Raji (cell line): ENCODE data around the gene LMAN1.

Experiments
- POLR2A ChIP-seq: IDR thresholded peaks from 2 replicates; pipeline ENCODE4 v1.6.1; 2011; ENCODE audit warnings: low read depth, low read length, control low read depth; ENCODE audit not compliant: insufficient read depth

The LMAN1 gene

DNA sequence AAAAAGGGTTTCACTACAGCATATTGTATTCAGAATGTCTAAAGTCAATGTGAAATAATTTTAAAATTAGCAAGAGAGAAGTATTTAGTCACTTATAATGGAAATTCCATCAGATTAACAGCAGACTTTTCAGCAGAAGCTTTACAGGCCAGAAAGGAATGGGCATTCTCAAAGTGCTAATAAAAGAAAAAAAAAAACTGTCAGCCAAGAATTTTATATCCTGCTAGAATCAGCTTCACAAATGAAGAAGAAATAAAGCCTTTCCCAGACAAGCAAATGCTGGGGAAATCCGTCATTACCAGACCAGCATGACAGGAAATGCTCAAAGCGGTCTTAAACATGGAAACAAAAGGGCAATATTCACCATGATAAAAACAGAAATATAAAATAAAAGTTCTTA is 18.8 kb downstream of the LMAN1 start:
- no peak for TF ChIP-seq POLR2A

GRCh38 chr18:59332986-59333385 is 26.1 kb downstream of the LMAN1 start:
- no peak for TF ChIP-seq POLR2A

GRCh38 chr18:59328683-59329082 is 30.4 kb downstream of the LMAN1 start:
- TF ChIP-seq POLR2A = no peak

DNA sequence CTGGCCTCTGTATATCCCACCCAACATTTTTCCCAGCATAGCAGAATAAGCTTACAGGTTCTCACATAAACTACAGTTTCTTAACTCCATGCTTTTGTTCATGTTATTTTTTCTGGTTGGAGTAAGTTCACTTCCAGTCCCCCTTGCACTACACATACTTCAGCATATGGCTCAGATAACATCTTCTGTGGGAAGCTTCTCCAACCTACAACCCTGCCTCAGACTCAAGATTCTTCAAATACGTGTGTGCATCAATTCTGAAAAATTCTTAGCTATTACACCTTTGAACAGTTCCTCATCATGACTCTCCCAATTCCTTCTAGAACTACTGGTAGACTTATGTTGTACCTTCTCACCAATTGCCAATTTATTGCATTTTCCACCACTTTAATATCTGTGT is 33.1 kb downstream of the LMAN1 start:
- TF ChIP-seq POLR2A = no peak

DNA sequence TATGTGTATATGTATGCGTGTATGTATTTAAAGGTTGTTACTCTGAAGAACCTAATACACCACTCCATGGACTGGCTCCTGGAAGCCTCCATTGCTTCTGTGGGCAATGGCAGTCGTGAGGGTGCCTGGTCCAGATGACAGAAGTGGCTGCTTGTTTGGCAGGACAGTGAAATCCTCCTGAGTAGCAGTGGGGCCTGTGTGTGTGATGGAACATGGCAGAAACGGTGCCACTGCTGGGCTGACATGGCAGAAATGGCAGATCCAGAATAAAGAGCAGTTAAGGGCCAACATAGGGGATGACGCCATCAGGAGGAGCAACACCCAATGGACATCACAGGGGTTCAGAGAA is 34.5 kb downstream of the LMAN1 start:
- TF ChIP-seq POLR2A = no peak

DNA sequence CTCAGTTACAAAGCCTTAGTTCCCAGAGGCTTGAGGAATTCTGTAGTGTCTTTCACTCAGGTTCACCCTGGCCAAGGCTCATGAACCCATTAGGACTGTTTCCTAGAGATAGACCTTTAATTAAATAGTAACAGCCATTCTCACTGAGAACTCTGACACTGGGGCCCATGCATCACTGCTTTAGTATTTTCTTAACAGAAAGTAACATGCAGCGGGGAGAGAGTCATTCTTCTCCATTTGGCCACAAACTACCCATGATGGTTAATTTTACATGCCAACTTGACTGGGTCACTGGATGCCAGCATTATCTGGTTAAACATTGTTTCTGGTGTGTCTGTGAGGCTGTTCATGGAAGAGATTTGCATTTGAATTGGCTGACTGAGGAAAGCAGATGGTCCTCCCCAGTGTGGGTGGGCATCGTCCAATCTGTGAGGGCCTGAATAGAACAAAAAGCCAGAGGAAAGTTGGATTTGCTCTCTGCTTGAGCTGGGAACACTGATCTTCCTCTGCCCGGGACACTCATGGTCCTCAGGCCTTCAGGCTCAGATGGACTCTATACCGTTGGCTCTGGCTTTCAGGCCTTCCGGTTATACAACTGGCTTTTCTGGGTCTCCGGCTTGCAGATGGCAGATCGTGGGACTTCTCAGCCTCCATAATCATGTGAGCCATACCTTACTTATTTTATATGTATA is 35.0 kb downstream of the LMAN1 start:
- TF ChIP-seq POLR2A = no peak

DNA sequence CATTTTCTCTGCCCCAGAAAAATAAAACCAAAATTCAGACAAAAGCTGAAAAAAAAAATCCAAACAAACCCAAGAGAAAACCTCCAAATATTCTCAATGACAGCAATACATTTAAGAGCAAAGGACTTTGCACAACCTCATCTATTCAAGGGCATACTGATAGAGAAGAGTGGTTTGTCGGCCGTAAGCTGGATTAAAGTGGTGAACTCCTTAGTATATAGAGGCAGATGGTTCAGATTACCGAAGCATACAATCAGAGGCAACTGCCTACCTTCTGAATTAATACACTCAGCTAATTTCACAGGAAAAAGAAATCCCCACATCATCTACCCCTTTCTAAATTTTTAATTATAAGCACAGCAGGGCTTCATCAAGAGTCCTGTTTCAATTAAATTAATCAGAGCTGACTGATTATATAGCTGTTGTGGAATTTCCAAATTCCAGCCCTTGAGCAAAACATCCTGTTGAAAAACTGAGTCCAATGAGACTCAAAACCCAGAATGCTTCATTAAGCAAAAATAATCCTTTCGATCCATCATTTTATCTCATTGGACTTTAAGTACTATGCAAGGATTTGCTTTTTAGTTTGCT is 40.5 kb downstream of the LMAN1 start, which contains the start of gene CPLX4:
CPLX4 (minus strand) TSS at position 190 of the 591 bp plus-strand sequence; CDS start at position 3, 187 bp downstream.
- no peak for TF ChIP-seq POLR2A

DNA sequence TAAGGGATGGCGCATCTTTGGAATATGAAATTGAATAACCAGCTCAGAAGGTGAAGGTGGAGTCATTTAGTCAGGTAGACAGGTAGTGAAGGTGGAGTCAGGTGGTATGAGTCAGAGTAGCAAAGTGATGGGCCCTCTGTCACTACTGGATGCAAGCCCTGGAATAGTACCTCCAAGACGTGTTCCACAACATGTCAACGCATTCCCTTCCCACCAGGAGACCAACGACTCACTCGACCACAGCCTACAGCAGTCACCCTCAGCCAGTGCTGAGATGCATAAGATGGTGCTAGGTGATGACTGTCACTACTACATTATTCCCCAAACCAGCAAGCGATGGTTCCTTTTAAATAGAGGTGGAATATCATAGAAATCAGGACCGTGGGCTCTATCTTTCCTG is 47.4 kb downstream of the LMAN1 start:
- no peak for TF ChIP-seq POLR2A

GRCh38 chr18:59308938-59309260 is 50.2 kb downstream of the LMAN1 start:
- no peak for TF ChIP-seq POLR2A

- TF ChIP-seq POLR2A = no peak
Measured at GRCh38 chr18:59308248-59308937, 50.7 kb downstream of the LMAN1 start.

- TF ChIP-seq POLR2A = no peak
Measured at GRCh38 chr18:59306640-59307039, 52.4 kb downstream of the LMAN1 start.

DNA sequence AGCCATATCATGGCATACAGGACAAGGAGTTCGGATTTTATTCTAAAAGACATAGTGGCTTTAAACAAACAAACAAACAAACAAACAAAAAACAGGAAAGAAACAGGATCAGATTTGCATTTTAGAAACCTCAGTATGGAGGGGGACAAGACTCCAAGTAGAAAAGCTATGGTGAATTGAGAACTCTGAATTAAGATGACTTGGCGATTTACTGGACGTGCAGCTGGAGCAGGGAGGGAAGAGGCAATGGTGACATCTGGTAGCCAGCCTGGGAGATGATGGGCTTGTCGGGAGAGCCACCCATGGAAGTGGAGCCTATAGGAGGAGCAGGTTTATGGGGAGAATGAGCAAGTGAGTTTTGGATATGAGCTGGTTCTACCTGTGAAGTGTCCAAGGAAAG is 53.8 kb downstream of the LMAN1 start:
- no peak for TF ChIP-seq POLR2A

DNA sequence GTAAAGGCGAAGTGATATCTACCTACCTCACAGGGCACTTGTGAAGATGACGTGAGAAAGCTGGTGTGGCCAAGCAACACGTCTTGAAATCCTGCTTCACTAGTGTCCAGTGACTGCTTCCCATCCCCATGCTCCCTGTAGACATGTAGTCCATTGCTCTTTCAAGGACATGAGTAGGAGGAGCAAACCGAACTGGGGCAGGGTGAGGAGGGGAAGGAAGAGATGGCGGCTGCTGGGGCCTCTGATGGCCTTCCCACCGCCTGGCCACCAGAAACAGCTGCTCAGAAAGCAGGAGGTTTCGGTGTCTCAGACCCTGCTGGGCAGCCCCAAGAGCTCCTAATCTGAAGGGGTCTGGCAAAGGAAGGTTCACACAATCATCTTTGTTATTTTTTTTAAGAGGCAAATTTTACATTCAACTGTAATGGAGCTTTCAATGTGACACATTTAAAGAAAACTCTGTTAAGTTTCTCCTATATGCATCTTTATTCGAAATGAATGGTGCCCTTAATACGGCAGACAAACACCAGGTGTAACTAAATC is 55.3 kb downstream of the LMAN1 start:
- no peak for TF ChIP-seq POLR2A

DNA sequence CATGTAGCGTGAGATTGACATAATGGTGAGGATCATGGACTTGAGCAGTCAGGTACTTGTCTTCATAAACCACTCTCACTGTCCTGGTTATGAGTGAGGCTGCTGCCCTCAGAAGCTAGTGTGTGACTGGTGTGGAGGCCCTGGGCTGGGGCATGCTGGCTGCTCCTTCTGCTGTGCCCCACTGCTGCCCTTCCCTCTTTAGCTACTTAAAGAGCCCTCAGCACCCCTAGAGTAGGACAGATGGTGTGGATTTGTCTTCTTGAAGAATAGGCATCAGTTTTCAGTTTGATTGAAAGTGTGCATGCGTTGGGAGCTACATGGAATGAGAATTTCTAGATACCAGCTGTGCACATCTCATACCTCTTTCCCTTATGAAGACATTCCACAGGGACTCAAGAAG is 56.1 kb downstream of the LMAN1 start:
- no peak for TF ChIP-seq POLR2A

DNA sequence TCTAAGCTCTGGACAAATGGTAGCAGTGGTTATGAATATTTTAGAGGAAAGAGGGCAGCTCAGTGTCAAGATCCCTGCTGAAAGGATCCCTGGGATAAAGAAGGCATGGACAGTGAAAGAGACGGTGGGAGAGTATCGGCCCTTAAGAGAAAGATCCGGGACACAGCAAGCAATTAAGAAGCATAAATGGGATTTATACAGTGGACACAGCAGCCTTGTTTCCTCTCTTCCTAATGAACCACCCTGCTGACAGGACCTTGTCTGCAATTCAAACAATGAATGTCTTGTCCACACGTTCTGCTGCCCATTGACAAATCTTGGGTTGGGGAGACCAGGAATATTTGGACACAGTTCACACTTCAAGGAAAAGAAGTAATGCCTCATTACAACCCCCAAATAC is 57.1 kb downstream of the LMAN1 start:
- TF ChIP-seq POLR2A = no peak

DNA sequence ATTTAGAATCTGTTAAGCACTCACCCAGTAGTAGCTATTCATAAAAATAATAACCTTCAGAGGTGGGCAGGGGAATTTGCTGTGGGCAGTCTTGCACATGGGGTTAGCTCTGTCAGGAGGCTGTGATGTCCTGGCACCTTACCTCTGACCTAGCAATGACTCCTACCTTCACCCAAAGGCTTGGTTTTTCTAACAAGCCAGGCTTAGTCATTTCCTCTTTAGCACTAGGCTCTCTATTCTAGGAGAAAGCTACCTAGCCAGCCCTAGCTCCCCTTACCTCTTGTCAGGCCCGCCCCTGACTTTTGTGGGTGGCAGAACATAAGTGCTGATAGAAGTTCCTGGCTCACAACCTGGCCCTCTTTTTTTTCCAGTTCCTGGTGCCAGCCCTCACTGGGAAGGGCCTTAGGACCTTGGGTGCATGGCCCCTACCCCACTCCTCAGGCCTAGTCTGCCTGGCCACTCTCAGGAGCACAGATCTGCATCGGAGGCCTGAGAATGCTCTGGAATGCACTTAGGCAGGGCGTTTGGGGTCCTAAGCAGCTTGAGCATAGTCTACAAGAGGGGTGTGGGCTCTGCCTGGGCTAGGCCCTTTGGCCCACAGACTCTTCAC is 58.3 kb downstream of the LMAN1 start:
- TF ChIP-seq POLR2A = no peak
